NT2/D1 (cell line): Measurements from ENCODE around the gene SHB.

Experiments
- YY1 ChIP-seq: IDR thresholded peaks from 2 replicates; pipeline ENCODE4 v1.6.1; 2011; ENCODE audit not compliant: insufficient read length, insufficient read depth
- ZNF274 ChIP-seq: IDR thresholded peaks from 2 replicates; pipeline ENCODE4 v1.6.1; 2011; ENCODE audit warnings: mild to moderate bottlenecking, low read depth, low read length

GRCh38 chr9:37946971-37947370 lies 122.1 kb downstream of the SHB start:
- no peak for TF ChIP-seq YY1
- TF ChIP-seq ZNF274 = no peak
